Measurements from ENCODE around the gene SPPL2A. TPM values are rescaled to one million over a fixed set of nuclear protein-coding genes. Genes with fewer than 3 reads are reported as not detected.

The SPPL2A gene
- total RNA-seq, 1 experiment from 2014 or later, result 38.6 TPM

DNA sequence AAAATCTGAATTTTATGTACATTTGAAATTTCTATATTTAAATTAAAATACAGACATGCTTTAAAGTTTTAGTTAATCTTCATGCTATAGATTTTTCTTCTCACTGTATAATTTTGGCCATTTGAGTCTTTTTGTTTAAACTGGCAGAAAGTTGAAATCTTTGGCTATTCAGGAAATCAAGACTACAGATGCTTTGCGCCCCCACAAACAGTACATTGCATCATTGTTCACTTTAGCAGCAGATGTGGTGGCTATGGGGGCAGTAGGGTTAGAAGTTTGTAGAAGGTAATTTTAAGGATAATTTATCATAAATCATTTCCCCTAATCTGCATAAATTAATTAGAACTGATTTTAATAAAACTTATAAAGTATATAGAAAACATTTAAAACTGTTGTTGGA lies 20.9 kb downstream of the SPPL2A start:
- POLR2A ChIA-PET, result interaction anchor here (0.6 to 0.8 kb wide), 2 partner anchors 11 to 16 kb away, joined by 3 read pairs; no protein-coding TSS in a partner anchor

DNA sequence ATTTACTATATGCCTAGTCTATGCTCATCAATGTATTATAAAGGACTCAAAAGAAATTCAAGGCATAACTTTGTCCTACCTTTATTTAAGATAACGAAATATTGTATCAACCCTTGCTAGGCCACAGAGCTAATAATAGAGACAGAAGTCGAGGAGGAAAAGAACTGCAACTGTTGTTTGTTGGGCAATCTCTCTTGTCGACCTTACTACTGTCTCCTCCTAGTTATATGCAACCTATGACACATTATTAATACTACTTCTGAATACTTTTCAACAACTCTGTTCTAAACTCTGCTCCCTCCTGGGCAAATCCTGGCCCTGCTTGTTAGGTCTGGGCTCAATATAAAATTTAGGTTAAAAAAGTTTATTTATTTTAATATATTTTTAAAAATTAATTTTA lies 24.6 kb downstream of the SPPL2A start:
- no peaks in the 10 kb centered on the region for H3K27me3 Mint-ChIP-seq (ENCODE audit: low read depth)
- TF ChIP-seq ZNF138 (CRISPR knock-in tag; conservative IDR thresholded peaks at IDR 0.05) (no peak), NR1H2 (CRISPR knock-in tag; IDR thresholded peaks at IDR 0.05) (no peak)
- POLR2A ChIA-PET, result no interaction called here
- ATAC-seq, result no peak
- H3K9me3 Mint-ChIP-seq, result no peaks in the 10 kb centered on the region
- peaks cover 1% of the 10 kb centered on the region for H3K36me3 Mint-ChIP-seq
- no peak for DNase-seq (ENCODE audit: low spot score)
- CTCF ChIA-PET, result no interaction called here
- H3K4me3 Mint-ChIP-seq, result no peak overlapping the region
- no peak overlapping the region for H3K27ac Mint-ChIP-seq
- no peaks in the 10 kb centered on the region for H3K4me1 Mint-ChIP-seq

More for the DNA sequence above, 20.9 kb downstream of the SPPL2A start:
- DNase-seq (ENCODE audit: low spot score), result no peak
- TF ChIP-seq SP1 (CRISPR knock-in tag; conservative IDR thresholded peaks at IDR 0.05) (no peak), KAT7 (CRISPR knock-in tag; IDR thresholded peaks at IDR 0.05; ENCODE audit: borderline replicate concordance) (no peak), FOXK1 (CRISPR knock-in tag; IDR thresholded peaks at IDR 0.05) (no peak)
- TF ChIP-seq, protein P1, sequence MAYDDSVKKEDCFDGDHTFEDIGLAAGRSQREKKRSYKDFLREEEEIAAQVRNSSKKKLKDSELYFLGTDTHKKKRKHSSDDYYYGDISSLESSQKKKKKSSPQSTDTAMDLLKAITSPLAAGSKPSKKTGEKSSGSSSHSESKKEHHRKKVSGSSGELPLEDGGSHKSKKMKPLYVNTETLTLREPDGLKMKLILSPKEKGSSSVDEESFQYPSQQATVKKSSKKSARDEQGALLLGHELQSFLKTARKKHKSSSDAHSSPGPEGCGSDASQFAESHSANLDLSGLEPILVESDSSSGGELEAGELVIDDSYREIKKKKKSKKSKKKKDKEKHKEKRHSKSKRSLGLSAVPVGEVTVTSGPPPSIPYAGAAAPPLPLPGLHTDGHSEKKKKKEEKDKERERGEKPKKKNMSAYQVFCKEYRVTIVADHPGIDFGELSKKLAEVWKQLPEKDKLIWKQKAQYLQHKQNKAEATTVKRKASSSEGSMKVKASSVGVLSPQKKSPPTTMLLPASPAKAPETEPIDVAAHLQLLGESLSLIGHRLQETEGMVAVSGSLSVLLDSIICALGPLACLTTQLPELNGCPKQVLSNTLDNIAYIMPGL (CRISPR knock-in tag; IDR thresholded peaks at IDR 0.05), result no peak
- TF ChIP-seq, protein P2, sequence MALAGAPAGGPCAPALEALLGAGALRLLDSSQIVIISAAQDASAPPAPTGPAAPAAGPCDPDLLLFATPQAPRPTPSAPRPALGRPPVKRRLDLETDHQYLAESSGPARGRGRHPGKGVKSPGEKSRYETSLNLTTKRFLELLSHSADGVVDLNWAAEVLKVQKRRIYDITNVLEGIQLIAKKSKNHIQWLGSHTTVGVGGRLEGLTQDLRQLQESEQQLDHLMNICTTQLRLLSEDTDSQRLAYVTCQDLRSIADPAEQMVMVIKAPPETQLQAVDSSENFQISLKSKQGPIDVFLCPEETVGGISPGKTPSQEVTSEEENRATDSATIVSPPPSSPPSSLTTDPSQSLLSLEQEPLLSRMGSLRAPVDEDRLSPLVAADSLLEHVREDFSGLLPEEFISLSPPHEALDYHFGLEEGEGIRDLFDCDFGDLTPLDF (CRISPR knock-in tag; IDR thresholded peaks at IDR 0.05), result no peak
- Mint-ChIP-seq H3K9me3 (no peaks in the 10 kb centered on the region), H3K27me3 (ENCODE audit: low read depth) (no peaks in the 10 kb centered on the region), H3K27ac (no peak overlapping the region), H3K4me3 (no peak overlapping the region), H3K4me1 (no peaks in the 10 kb centered on the region), H3K36me3 (peaks cover 8% of the 10 kb centered on the region)
- ATAC-seq, result no peak
- CTCF ChIA-PET, result no interaction called here

DNA sequence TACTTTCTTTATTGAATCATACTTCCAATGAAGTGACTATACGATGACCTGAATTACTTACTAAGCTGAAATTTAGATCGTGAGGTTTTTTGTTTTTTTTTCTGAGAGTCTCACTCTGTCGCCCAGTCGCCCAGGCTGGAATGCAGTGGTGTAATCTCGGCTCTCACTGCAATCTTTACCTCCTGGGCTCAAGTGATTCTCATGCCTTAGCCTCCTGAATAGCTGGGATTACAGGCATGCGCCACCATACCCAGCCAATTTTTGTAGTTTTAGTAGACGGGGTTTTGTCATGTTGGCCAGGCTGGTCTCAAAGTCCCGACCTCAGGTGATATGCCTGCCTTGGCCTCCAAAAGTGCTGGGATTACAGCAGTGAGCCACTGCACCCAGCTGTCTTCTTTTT lies 28.7 kb downstream of the SPPL2A start:
- TF ChIP-seq FOXK1 (CRISPR knock-in tag; IDR thresholded peaks at IDR 0.05), result no peak
- no peak for TF ChIP-seq PRRX2 (CRISPR knock-in tag; IDR thresholded peaks at IDR 0.05)
- TF ChIP-seq NFYB (CRISPR knock-in tag; conservative IDR thresholded peaks at IDR 0.05; ENCODE audit: low read depth), result no peak
- H3K27ac Mint-ChIP-seq, result no peak overlapping the region
- H3K36me3 Mint-ChIP-seq, result peaks cover 13% of the 10 kb centered on the region
- H3K27me3 Mint-ChIP-seq (ENCODE audit: low read depth), result no peaks in the 10 kb centered on the region
- POLR2A ChIA-PET, result no interaction called here
- DNase-seq (ENCODE audit: low spot score) (no peak), ATAC-seq (no peak)
- no peak overlapping the region for H3K4me3 Mint-ChIP-seq
- H3K9me3 Mint-ChIP-seq, result no peaks in the 10 kb centered on the region
- H3K4me1 Mint-ChIP-seq, result no peaks in the 10 kb centered on the region
- CTCF ChIA-PET, result no interaction called here

DNA sequence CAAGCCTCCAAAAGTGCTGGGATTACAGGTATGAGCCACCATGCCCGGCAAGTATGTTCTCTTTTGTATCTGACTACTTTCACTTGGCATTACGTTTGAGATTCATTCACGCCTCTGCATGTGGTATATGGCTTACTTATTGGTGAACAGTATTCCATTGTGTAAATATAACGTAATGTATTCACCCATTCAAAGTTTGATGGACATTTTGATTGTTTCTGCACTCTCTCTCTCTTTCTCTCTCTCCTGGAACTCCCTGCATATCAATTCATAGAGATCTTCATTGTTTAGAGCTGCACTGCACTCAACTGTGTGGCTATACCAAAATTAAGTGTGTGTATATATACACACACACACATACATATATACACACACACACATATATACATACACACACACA lies 30.4 kb downstream of the SPPL2A start:
- no peak overlapping the region for H3K4me3 Mint-ChIP-seq
- H3K9me3 Mint-ChIP-seq, result no peaks in the 10 kb centered on the region
- ChIA-PET CTCF (no interaction called here), POLR2A (no interaction called here)
- no peaks in the 10 kb centered on the region for H3K4me1 Mint-ChIP-seq
- no peak for DNase-seq (ENCODE audit: low spot score)
- H3K27me3 Mint-ChIP-seq (ENCODE audit: low read depth), result no peaks in the 10 kb centered on the region
- no peak overlapping the region for H3K27ac Mint-ChIP-seq
- TF ChIP-seq KAT7 (CRISPR knock-in tag; IDR thresholded peaks at IDR 0.05; ENCODE audit: borderline replicate concordance) (no peak), FOXJ3 (CRISPR knock-in tag; IDR thresholded peaks at IDR 0.05; ENCODE audit: borderline replicate concordance) (no peak), EMX1 (CRISPR knock-in tag; IDR thresholded peaks at IDR 0.05) (no peak), MXD4 (CRISPR knock-in tag; IDR thresholded peaks at IDR 0.05; ENCODE audit: borderline replicate concordance) (no peak), ZNF121 (CRISPR knock-in tag; IDR thresholded peaks at IDR 0.05) (no peak)
- TF ChIP-seq, protein P3, sequence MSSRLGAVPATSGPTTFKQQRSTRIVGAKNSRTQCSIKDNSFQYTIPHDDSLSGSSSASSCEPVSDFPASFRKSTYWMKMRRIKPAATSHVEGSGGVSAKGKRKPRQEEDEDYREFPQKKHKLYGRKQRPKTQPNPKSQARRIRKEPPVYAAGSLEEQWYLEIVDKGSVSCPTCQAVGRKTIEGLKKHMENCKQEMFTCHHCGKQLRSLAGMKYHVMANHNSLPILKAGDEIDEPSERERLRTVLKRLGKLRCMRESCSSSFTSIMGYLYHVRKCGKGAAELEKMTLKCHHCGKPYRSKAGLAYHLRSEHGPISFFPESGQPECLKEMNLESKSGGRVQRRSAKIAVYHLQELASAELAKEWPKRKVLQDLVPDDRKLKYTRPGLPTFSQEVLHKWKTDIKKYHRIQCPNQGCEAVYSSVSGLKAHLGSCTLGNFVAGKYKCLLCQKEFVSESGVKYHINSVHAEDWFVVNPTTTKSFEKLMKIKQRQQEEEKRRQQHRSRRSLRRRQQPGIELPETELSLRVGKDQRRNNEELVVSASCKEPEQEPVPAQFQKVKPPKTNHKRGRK (CRISPR knock-in tag; IDR thresholded peaks at IDR 0.05; ENCODE audit: borderline replicate concordance), result no peak
- no peak for ATAC-seq
- H3K36me3 Mint-ChIP-seq, result peaks cover 13% of the 10 kb centered on the region

Measured in WTC11 (cell line).